Measurements from ENCODE around the gene LIPG. TPM values are rescaled to one million over a fixed set of nuclear protein-coding genes. Genes with fewer than 3 reads are reported as not detected.

Gene LIPG
- total and polyA plus RNA-seq, 9 of the 15 experiments (the other 6 are each of a cell fraction or from before 2014, with no cell fraction given): 0.76 to 1.8 (median 1.3) TPM

DNA sequence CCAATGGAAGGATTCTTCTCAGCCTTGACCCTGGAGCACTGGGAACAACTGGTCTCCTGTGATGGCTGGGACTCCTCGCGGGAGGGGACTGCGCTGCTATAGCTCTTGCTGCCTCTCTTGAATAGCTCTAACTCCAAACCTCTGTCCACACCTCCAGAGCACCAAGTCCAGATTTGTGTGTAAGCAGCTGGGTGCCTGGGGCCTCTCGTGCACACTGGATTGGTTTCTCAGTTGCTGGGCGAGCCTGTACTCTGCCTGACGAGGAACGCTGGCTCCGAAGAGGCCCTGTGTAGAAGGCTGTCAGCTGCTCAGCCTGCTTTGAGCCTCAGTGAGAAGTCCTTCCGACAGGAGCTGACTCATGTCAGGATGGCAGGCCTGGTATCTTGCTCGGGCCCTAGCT lies 28.8 kb downstream of the LIPG start (continued):
- TF ChIP-seq, protein P1, sequence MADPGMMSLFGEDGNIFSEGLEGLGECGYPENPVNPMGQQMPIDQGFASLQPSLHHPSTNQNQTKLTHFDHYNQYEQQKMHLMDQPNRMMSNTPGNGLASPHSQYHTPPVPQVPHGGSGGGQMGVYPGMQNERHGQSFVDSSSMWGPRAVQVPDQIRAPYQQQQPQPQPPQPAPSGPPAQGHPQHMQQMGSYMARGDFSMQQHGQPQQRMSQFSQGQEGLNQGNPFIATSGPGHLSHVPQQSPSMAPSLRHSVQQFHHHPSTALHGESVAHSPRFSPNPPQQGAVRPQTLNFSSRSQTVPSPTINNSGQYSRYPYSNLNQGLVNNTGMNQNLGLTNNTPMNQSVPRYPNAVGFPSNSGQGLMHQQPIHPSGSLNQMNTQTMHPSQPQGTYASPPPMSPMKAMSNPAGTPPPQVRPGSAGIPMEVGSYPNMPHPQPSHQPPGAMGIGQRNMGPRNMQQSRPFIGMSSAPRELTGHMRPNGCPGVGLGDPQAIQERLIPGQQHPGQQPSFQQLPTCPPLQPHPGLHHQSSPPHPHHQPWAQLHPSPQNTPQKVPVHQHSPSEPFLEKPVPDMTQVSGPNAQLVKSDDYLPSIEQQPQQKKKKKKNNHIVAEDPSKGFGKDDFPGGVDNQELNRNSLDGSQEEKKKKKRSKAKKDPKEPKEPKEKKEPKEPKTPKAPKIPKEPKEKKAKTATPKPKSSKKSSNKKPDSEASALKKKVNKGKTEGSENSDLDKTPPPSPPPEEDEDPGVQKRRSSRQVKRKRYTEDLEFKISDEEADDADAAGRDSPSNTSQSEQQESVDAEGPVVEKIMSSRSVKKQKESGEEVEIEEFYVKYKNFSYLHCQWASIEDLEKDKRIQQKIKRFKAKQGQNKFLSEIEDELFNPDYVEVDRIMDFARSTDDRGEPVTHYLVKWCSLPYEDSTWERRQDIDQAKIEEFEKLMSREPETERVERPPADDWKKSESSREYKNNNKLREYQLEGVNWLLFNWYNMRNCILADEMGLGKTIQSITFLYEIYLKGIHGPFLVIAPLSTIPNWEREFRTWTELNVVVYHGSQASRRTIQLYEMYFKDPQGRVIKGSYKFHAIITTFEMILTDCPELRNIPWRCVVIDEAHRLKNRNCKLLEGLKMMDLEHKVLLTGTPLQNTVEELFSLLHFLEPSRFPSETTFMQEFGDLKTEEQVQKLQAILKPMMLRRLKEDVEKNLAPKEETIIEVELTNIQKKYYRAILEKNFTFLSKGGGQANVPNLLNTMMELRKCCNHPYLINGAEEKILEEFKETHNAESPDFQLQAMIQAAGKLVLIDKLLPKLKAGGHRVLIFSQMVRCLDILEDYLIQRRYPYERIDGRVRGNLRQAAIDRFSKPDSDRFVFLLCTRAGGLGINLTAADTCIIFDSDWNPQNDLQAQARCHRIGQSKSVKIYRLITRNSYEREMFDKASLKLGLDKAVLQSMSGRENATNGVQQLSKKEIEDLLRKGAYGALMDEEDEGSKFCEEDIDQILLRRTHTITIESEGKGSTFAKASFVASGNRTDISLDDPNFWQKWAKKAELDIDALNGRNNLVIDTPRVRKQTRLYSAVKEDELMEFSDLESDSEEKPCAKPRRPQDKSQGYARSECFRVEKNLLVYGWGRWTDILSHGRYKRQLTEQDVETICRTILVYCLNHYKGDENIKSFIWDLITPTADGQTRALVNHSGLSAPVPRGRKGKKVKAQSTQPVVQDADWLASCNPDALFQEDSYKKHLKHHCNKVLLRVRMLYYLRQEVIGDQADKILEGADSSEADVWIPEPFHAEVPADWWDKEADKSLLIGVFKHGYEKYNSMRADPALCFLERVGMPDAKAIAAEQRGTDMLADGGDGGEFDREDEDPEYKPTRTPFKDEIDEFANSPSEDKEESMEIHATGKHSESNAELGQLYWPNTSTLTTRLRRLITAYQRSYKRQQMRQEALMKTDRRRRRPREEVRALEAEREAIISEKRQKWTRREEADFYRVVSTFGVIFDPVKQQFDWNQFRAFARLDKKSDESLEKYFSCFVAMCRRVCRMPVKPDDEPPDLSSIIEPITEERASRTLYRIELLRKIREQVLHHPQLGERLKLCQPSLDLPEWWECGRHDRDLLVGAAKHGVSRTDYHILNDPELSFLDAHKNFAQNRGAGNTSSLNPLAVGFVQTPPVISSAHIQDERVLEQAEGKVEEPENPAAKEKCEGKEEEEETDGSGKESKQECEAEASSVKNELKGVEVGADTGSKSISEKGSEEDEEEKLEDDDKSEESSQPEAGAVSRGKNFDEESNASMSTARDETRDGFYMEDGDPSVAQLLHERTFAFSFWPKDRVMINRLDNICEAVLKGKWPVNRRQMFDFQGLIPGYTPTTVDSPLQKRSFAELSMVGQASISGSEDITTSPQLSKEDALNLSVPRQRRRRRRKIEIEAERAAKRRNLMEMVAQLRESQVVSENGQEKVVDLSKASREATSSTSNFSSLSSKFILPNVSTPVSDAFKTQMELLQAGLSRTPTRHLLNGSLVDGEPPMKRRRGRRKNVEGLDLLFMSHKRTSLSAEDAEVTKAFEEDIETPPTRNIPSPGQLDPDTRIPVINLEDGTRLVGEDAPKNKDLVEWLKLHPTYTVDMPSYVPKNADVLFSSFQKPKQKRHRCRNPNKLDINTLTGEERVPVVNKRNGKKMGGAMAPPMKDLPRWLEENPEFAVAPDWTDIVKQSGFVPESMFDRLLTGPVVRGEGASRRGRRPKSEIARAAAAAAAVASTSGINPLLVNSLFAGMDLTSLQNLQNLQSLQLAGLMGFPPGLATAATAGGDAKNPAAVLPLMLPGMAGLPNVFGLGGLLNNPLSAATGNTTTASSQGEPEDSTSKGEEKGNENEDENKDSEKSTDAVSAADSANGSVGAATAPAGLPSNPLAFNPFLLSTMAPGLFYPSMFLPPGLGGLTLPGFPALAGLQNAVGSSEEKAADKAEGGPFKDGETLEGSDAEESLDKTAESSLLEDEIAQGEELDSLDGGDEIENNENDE (IDR thresholded peaks at IDR 0.05; ENCODE audit: low read depth, low read length): no peak
- TF ChIP-seq BRD9 (IDR thresholded peaks at IDR 0.05; ENCODE audit: low read depth, partially characterized antibody) (no peak), SIN3A (IDR thresholded peaks at IDR 0.05; ENCODE audit: borderline replicate concordance in 2 of 2, control insufficient read depth in 1 of 2, low read depth in 2 of 2, low read length in 2 of 2) (no peak), BCOR (IDR thresholded peaks at IDR 0.05) (no peak), GATAD2A (IDR thresholded peaks at IDR 0.05) (no peak), GATA2 (CRISPR knock-in tag; IDR thresholded peaks at IDR 0.05) (no peak), ILF3 (IDR thresholded peaks at IDR 0.05; ENCODE audit: borderline replicate concordance) (no peak), MCM5 (IDR thresholded peaks at IDR 0.05; ENCODE audit: low read depth) (no peak), STAG1 (CRISPR knock-in tag; IDR thresholded peaks at IDR 0.05; ENCODE audit: borderline replicate concordance) (no peak), ZNF140 (CRISPR knock-in tag; IDR thresholded peaks at IDR 0.05) (no peak), ZBTB17 (CRISPR knock-in tag; IDR thresholded peaks at IDR 0.05) (no peak)
- TF ChIP-seq, protein P2, sequence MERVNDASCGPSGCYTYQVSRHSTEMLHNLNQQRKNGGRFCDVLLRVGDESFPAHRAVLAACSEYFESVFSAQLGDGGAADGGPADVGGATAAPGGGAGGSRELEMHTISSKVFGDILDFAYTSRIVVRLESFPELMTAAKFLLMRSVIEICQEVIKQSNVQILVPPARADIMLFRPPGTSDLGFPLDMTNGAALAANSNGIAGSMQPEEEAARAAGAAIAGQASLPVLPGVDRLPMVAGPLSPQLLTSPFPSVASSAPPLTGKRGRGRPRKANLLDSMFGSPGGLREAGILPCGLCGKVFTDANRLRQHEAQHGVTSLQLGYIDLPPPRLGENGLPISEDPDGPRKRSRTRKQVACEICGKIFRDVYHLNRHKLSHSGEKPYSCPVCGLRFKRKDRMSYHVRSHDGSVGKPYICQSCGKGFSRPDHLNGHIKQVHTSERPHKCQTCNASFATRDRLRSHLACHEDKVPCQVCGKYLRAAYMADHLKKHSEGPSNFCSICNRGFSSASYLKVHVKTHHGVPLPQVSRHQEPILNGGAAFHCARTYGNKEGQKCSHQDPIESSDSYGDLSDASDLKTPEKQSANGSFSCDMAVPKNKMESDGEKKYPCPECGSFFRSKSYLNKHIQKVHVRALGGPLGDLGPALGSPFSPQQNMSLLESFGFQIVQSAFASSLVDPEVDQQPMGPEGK (CRISPR knock-in tag; IDR thresholded peaks at IDR 0.05; ENCODE audit: borderline replicate concordance): no peak
- TF ChIP-seq, protein P3, sequence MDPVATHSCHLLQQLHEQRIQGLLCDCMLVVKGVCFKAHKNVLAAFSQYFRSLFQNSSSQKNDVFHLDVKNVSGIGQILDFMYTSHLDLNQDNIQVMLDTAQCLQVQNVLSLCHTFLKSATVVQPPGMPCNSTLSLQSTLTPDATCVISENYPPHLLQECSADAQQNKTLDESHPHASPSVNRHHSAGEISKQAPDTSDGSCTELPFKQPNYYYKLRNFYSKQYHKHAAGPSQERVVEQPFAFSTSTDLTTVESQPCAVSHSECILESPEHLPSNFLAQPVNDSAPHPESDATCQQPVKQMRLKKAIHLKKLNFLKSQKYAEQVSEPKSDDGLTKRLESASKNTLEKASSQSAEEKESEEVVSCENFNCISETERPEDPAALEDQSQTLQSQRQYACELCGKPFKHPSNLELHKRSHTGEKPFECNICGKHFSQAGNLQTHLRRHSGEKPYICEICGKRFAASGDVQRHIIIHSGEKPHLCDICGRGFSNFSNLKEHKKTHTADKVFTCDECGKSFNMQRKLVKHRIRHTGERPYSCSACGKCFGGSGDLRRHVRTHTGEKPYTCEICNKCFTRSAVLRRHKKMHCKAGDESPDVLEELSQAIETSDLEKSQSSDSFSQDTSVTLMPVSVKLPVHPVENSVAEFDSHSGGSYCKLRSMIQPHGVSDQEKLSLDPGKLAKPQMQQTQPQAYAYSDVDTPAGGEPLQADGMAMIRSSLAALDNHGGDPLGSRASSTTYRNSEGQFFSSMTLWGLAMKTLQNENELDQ (CRISPR knock-in tag; IDR thresholded peaks at IDR 0.05; ENCODE audit: borderline replicate concordance): no peak

Data from K562 (cell line).